Activated CD4-positive, alpha-beta T cell treated with anti-CD3 and anti-CD28 coated beads, Interleukin-10, Interleukin-2, amounts not matched to agents 100 ng/mL and 50 ng/mL, durations not matched to agents 16 hours and 8 hours (primary cell): ENCODE data around the gene CABLES2.

Experiments used
- DNase-seq: peaks from one replicate; pipeline ENCODE4 v3.0.0-alpha.2; 2020

The CABLES2 gene

GRCh38 chr20:62368976-62369814 is 37.9 kb downstream of the CABLES2 start:
- DNase-seq = no peak

- no peak for DNase-seq
Measured at GRCh38 chr20:62368392-62368975, 38.6 kb downstream of the CABLES2 start.

GRCh38 chr20:62367633-62368391 is 39.3 kb downstream of the CABLES2 start:
- no peak for DNase-seq

GRCh38 chr20:62367136-62367632 is 39.9 kb downstream of the CABLES2 start, which contains the start of gene LAMA5:
TSS of gene LAMA5 (minus strand) at chr20:62367312. CDS start at chr20:62367245, 67 bp downstream.
- DNase-seq = no peak

GRCh38 chr20:62366370-62367135 is 40.5 kb downstream of the CABLES2 start:
- no peak for DNase-seq

- no peak for DNase-seq
Measured at GRCh38 chr20:62365814-62366369, 41.2 kb downstream of the CABLES2 start.

GRCh38 chr20:62364911-62365736 is 42.0 kb downstream of the CABLES2 start:
- DNase-seq = no peak

- DNase-seq = no peak
Measured at GRCh38 chr20:62363920-62364851, 42.9 kb downstream of the CABLES2 start.

GRCh38 chr20:62362991-62363919 is 43.8 kb downstream of the CABLES2 start:
- no peak for DNase-seq

- no peak for DNase-seq
Measured at GRCh38 chr20:62362590-62362940, 44.5 kb downstream of the CABLES2 start.

- no peak for DNase-seq
Measured at GRCh38 chr20:62361799-62362589, 45.1 kb downstream of the CABLES2 start.

GRCh38 chr20:62360854-62361798 is 46.0 kb downstream of the CABLES2 start:
- no peak for DNase-seq

- DNase-seq = no peak
Measured at GRCh38 chr20:62359491-62360121, 47.5 kb downstream of the CABLES2 start.

- no peak for DNase-seq
Measured at GRCh38 chr20:62359043-62359490, 48.0 kb downstream of the CABLES2 start.

GRCh38 chr20:62358171-62359042 is 48.7 kb downstream of the CABLES2 start:
- no peak for DNase-seq
